Activated CD8-positive, alpha-beta memory T cell treated with anti-CD3 and anti-CD28 coated beads for 1 hour (primary cell): ENCODE data around the gene LCLAT1.
"Not testable (repeated sequence)": the region's sequence is repeated elsewhere in the genome, so short reads cannot be mapped to it uniquely, and the experiment has no call there.

Experiments used
- DNase-seq, 2 donors: peaks; one replicate each; pipeline ENCODE4 v3.0.0-alpha.2; 2020; ENCODE audit warnings: low read depth in 1 of 2; ENCODE audit errors: extremely low read depth in 1 of 2

The LCLAT1 gene

DNA sequence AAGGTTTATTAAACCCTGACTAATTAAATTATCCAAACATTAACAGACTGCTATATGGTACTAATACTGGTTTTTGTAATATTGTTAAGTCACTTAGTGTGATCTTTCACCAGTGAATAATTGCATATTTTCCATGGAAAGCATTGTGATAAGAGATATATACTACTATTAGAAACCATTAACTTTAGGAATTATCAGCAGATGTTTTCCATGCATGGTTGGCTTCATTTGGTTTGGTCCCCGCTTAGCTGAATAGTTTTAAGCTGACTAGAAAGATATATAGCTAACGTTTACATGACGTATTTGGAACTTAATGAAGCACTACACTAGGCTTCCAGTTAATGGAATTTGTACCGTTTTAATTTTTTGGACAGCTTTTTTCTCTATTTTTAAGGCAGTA, 37.9 kb downstream of the LCLAT1 start:
- no peak for DNase-seq

DNA sequence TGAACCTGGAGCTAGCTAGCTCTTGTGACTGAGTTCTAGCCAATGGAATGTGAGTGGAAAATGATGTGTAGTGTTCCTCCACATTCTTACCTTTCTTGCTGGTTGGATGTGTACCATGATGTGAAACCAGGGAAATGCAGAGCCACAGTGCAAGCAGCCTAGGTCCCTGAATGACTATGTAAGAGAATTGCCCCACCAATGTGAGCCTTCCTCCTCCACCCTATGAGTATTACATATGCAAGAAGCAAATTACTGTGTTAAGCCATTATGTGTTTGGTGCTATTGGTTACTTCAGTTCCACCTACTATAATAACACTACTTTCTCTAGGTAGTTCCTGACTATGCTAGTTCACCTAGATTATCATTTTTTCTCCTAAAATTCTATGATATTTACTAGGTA, 39.6 kb downstream of the LCLAT1 start:
- DNase-seq: no peak

GRCh38 chr2:30487603-30488002, 40.6 kb downstream of the LCLAT1 start:
- no peak for DNase-seq

DNA sequence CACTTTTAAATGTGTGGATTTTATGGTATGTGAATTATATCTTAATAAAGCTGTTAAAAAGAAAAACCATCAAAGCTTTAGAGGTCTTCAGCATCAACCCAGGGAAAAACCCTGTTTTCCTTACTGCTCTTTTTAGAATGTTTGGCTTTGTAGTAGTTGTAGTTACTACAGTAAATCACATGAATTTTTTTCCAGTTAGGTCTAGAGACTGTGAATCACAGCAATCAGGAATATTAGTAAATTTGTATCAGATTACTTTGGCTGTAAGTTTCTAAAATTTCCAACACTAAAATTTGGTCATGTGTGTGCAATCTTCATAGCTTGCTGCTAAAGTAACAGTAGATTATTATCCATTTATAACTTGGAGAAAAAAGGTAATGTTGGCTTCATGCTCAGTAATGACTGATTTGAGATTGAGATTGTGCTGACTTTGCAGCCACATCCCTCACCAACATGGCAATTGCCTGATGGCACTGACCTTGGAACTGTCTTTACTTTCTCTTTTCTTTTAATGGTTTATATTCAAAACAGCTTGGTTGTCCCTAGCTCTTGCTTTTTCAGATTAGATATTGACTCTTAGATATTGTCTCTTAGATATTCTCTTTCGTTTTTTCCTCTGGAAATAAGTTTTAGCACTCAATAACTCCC, 41.1 kb downstream of the LCLAT1 start:
- no peak for DNase-seq

- no peak for DNase-seq
Measured at GRCh38 chr2:30491225-30491624, 44.2 kb downstream of the LCLAT1 start.

DNA sequence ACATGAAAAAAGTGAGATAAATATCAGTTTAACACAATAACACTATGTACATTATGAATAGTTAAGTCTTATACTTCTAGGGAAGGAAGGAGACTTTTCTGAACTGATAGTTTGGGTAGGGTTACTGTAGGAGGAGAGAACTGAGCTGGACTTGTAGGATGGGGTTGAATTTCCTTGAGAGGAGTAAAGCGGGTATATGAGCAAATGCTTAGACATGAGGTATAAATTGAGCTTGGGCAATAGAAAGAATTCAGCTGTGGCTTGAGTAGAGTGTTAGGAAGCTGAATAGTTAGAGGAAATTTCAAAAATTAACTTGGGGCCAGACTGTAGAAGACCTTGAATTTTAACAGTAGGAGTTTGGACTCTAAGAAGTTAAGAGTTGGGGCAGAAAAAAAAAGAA, 45.1 kb downstream of the LCLAT1 start:
- no peak for DNase-seq

DNA sequence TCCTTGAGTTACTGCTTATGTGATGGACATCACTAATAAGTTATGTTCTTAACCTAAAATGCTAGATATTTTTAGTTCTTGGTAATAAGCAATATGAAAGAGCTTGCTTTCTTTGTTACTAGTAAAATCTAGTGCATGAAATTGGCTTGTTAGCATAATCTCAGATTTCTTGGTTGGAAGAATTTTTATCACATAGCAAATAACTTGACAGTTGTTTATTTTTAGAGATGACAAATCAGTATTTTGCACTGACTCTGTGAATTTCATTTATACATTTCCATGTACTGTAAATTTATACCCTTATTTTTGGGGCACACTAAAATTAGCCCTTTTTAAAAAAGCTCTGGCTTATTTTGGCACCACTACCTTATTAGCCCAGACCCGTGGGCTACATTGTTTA, 45.6 kb downstream of the LCLAT1 start:
- no peak for DNase-seq

DNA sequence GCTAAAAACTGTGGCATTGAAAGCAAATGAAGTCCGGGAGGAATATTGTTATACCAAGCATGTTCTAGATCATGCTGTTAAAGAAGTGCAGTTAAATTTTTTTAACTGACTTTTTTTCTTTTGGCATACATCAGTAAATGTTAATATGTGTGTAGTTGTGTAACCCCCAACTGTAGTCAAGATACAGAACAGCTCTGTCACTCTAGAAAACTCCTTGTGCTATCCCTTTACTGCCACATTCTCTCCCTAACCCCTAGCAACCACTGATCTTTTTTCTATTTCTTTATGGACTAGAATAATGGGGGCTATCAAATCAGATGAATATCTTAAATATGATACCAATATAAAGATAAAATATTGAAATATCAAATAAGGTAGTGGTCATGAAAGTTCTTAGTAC, 46.4 kb downstream of the LCLAT1 start:
- DNase-seq: no peak

DNA sequence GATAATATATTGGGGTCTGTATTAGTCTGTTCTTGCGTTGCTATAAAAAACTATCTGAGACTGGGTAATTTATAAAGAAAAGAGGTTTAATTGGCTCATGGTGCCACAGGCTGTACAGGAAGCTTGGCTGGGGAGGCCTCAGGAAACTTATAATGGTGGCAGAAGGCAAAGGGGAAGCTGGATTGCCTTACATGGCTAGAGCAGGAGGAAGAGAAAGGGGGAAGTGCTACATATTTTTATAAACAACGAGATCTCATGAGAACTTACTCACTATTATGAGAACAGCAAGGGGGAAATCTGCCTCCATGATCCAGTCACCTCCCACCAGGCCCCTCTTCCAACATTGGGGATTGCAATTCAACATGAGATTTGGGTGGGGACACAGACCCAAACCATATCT, 48.9 kb downstream of the LCLAT1 start:
- not testable (repeated sequence) for DNase-seq

- no peak for DNase-seq
Measured at GRCh38 chr2:30499681-30500080, 52.6 kb downstream of the LCLAT1 start.

DNA sequence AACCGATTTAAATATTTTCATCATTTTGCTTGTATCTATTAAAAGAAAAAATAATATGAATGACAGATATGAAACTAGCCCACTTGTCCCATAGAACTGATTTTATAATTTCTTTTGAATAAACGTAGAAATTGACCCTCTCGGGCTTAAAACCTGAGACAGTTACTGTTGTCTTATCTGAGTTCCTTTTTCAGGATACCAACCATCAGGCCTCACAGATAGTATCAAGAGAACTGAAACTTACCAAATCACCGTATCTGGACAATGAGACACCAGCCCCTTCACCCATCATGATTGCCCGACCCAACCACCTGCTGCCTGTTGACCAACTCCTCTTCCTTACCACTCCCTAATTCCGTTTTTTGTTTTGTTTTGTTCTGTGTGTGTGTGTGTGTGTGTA, 53.7 kb downstream of the LCLAT1 start:
- DNase-seq: no peak

DNA sequence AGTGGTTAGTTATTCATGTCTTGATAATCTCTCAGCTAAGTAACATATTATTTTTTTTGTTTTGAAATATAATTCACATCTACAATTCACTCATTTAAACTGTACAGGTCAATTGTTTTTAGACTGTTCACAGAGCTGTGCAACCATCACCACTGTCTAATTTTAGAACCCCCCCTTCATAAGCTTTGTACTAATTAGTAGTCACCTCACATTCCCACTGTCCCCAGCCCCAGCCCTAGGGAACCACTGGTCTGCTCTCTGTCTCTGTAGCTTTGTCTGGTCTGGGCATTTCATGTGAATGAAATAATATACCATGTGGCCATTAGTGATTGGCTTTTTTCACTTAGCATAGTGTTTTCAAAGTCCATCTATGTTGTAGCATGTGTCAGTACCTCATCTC, 55.3 kb downstream of the LCLAT1 start:
- no peak for DNase-seq

DNA sequence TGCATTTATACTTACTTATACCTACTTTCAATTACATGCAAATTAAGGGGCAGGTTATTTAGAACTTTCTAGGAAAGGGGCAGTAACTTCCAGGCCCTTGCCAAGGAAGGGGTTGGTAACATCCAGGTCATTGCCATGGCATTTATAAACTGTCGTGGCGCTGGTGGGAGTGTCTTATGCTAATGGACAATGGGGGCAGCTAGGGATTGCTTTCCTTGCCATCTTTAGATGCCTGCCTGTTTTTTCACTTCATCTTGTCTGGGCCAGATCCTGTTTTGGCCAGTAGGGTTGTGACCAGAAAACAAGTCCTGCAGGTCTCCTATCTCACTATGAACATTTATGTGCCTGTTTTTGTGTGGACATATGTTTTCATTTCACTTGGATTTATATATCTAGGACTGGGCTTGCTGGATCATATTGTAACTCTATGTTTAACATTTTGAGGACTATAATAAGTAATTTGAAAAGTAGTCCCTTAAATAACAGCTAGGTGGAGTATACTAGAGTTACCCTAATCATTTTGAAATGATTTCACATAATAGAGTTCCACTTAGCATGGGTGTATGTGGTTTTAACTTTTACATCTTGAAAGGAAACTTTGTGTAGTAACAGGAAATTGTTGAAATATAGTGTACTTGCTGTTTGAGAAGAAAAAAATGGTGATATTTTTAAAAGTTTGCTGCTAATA, 56.1 kb downstream of the LCLAT1 start:
- DNase-seq: no peak

DNA sequence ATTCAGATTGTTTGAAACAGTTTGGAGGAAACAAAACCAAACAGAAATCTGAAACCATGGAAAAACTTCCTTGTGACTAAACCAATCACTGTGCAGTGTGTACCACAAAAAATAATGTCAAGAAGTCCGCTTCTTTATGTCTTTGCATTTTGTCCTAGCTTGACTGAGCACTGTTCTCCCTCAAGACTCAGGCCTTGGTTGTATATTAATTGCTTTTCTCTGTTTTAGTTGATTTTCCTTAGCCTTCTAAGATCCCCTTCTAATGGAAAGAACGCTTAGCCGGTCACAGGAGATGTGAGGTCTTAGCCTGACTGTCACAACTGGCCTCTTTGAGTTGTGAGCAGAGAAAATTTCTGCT, 56.6 kb downstream of the LCLAT1 start:
- no peak for DNase-seq

GRCh38 chr2:30504731-30505130, 57.7 kb downstream of the LCLAT1 start:
- DNase-seq: no peak

GRCh38 chr2:30505500-30506180, 58.6 kb downstream of the LCLAT1 start:
- no peak for DNase-seq

DNA sequence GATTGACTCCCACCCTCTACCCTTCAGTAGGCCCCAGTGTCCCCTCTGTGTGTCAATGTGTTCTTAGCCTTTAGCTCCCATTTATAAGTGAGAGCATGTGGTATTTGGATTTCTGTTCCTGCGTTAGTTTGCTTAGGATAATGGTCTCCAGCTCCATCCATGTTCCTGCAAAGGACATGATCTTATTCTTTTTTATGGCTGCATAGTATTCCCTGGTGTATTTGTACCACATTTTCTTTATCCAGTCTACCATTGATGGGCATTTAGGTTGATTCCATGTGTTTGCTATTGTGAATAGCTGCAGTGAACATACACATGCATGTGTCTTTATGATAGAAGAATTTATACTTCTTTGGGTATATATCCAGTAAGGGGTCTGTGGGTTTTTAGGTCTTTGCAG, 60.4 kb downstream of the LCLAT1 start:
- DNase-seq: not testable (repeated sequence)

GRCh38 chr2:30509716-30510115, 62.7 kb downstream of the LCLAT1 start:
- DNase-seq: no peak

DNA sequence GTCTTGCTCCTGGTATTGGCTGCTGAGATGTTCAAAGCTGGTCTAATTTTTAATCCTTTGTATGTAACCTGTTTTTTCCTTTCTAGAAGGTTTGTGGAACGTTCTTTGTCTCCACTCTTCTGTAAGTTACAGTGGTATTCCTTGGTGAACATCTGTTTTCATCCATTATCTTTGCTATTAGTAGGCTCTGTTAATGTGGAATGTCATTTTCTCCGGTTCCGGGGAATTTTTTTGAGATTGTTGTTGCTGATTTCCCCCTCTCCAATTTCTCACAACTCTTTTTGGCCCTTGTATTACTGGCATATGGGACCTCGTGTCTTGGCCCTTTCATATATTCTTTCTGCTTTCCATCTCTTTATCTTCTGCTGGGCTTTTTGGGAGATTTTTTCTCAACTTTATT, 63.4 kb downstream of the LCLAT1 start:
- DNase-seq: no peak

DNA sequence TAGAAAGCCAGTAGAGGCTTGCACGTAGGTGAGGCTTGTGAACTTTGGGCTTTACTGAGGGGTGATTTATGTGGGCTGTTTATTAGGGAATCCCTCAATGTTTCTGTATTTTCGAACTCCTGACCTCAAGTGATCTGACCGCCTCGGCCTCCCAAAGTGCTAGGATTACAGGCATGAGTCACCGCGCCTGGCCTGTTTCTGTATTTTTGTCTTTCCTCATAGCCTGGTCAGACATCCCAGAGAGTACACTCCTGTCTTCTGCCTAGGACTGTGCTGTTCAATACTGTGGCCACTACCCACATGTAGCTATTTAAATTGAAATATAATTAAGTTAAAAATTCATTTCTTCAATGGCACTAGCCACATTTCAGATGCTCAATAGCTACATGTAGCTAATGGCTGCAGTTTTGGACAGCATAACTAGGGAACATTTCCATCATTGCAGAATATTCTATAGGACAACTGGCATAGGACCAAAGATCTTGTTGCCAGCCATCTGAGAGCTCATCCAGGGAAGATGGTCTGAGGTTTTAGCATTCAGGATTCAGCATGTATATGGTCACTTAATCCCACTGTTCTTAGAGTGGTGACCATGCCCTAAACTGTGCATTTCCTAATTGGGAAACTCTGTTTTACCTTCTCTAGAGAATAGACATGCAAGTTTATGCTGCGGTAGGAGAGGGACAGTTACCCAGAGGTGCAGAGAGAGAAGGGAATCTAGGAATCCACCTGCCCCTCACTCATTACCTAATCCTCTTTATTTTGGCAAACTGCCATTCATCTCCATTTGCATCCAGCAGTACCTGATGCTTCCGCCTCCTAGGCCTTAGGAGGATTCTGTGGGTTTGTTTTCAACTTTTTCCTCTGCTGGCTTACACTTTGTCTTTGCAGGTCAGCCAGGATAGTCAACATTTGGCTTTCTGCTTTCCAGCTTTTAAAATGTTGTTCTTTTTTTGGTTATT, 64.4 kb downstream of the LCLAT1 start:
- DNase-seq: no peak

- DNase-seq: no peak
Measured at GRCh38 chr2:30512243-30512886, 65.3 kb downstream of the LCLAT1 start.
